GM23338 (cell line): ENCODE measurements around the gene ITGB2. TPM values are rescaled to one million over a fixed set of nuclear protein-coding genes. Genes with fewer than 3 reads are reported as not detected.

Source experiments
- ATAC-seq: fragments of 200-7000 bp; cut with Tn5 transposase; 3 replicates; pipeline ENCODE4 v1.9.1; 2020
- DNase-seq: peaks from one replicate; pipeline ENCODE4 v3.0.0-alpha.2; 2015; ENCODE audit warnings: low spot score
- H2AFZ ChIP-seq: fragments of 200-600 bp; sonication (generic); 2 replicates; pipeline ENCODE4 v1.8.0; 2016; ENCODE audit warnings: antibody characterized with exemption, mild to moderate bottlenecking, moderate library complexity
- H3F3A ChIP-seq: fragments of 200-600 bp; sonication (generic); replicated peaks from 2 replicates; pipeline ENCODE4 v1.8.0; 2017; ENCODE audit warnings: antibody characterized with exemption, mixed run types, low read depth
- H3K27ac ChIP-seq: fragments of 200-600 bp; sonication (generic); 2 replicates; pipeline ENCODE4 v1.6.1; 2016; ENCODE audit warnings: low read depth
- H3K27me3 ChIP-seq: fragments of 200-600 bp; sonication (generic); 2 replicates; pipeline ENCODE4 v1.8.0; 2016; ENCODE audit warnings: mild to moderate bottlenecking, mixed run types, moderate library complexity; ENCODE audit not compliant: insufficient read depth
- H3K36me3 ChIP-seq: fragments of 200-600 bp; sonication (generic); 2 replicates; pipeline ENCODE4 v1.8.0; 2016; ENCODE audit warnings: mild to moderate bottlenecking; ENCODE audit not compliant: insufficient read depth
- H3K4me1 ChIP-seq: fragments of 200-600 bp; sonication (generic); 2 replicates; pipeline ENCODE4 v1.8.0; 2016; ENCODE audit warnings: mild to moderate bottlenecking, moderate library complexity; ENCODE audit not compliant: insufficient read depth
- H3K4me2 ChIP-seq: fragments of 200-600 bp; sonication (generic); 2 replicates; pipeline ENCODE4 v1.7.1; 2017; ENCODE audit warnings: mixed run types
- H3K4me3 ChIP-seq: fragments of 200-600 bp; sonication (generic); 2 replicates; pipeline ENCODE4 v1.6.1; 2016; ENCODE audit warnings: mixed run types
- H3K79me2 ChIP-seq: fragments of 200-600 bp; sonication (generic); replicated peaks from 2 replicates; pipeline ENCODE4 v1.8.0; 2017; ENCODE audit warnings: mild to moderate bottlenecking; ENCODE audit not compliant: insufficient read depth
- H3K9me2 ChIP-seq: fragments of 200-600 bp; sonication (generic); 2 replicates; pipeline ENCODE4 v1.8.0; 2017; ENCODE audit not compliant: insufficient read depth
- H4K20me1 ChIP-seq: fragments of 200-600 bp; sonication (generic); replicated peaks from 2 replicates; pipeline ENCODE4 v1.8.0; 2017; ENCODE audit warnings: mild to moderate bottlenecking; ENCODE audit not compliant: insufficient read depth
- H3K27ac Mint-ChIP-seq: 2 replicates; pipeline ENCODE4 v1.8.0; 2020; ENCODE audit warnings: inconsistent platforms, mild to moderate bottlenecking, moderate library complexity, mixed read lengths
- H3K27me3 Mint-ChIP-seq: 3 replicates; pipeline ENCODE4 v1.8.0; 2022; ENCODE audit warnings: low read depth, mild to moderate bottlenecking, moderate library complexity, mixed read lengths, inconsistent platforms; ENCODE audit not compliant: insufficient read depth, poor library complexity
- H3K36me3 Mint-ChIP-seq: 3 replicates; pipeline ENCODE4 v1.8.0; 2021; ENCODE audit warnings: low read depth, mild to moderate bottlenecking, inconsistent platforms, moderate library complexity, mixed read lengths
- H3K4me1 Mint-ChIP-seq: 3 replicates; pipeline ENCODE4 v1.8.0; 2020; ENCODE audit warnings: mild to moderate bottlenecking, inconsistent platforms, mixed read lengths
- H3K4me3 Mint-ChIP-seq: 3 replicates; pipeline ENCODE4 v1.8.0; 2021; ENCODE audit warnings: moderate library complexity, mild to moderate bottlenecking, inconsistent platforms, mixed read lengths
- H3K9me3 Mint-ChIP-seq: 3 replicates; pipeline ENCODE4 v1.8.0; 2020; ENCODE audit warnings: moderate library complexity, mild to moderate bottlenecking, inconsistent platforms, mixed read lengths
- CREB1 ChIP-seq: fragments of 250-450 bp; sonication (Bioruptor Pico); IDR thresholded peaks from 2 replicates; pipeline ENCODE4 v1.5.0; 2020; ENCODE audit warnings: low read depth, mild to moderate bottlenecking, moderate library complexity
- CTCF ChIP-seq, 2 experiments: fragments of 200-600 bp in 1 of 2; sonication (generic) in 1 of 2; conservative IDR thresholded peaks; 2 replicates each; pipeline versions ENCODE4 v1.5.1 to v1.6.1; 2016 to 2017; ENCODE audit warnings: antibody characterized with exemption in 2 of 2, low read depth in 2 of 2, mild to moderate bottlenecking in 2 of 2, moderate library complexity in 1 of 2
- EZH2 ChIP-seq: fragments of 200-600 bp; sonication (generic); IDR thresholded peaks from one replicate; pipeline ENCODE4 v1.8.0; 2017; ENCODE audit warnings: antibody characterized with exemption, mild to moderate bottlenecking, low read depth; ENCODE audit not compliant: unreplicated experiment
- POLR2AphosphoS5 ChIP-seq: IDR thresholded peaks from 2 replicates; pipeline ENCODE4 v1.6.1; 2016; ENCODE audit warnings: antibody characterized with exemption, low read depth
- STAT1 ChIP-seq: IDR thresholded peaks from one replicate; pipeline ENCODE4 v1.6.1; 2016; ENCODE audit warnings: antibody characterized with exemption; ENCODE audit not compliant: unreplicated experiment
- ZNF462 ChIP-seq: fragments of 250-450 bp; sonication (Bioruptor Pico); IDR thresholded peaks from 2 replicates; pipeline ENCODE4 v1.5.0; 2020; ENCODE audit warnings: mild to moderate bottlenecking, moderate library complexity
- polyA plus RNA-seq: library from polyadenylated mRNA; unstranded; fragments of >200 nt; fragmentation: Nextera tagmentation; extraction: Ambion mirVana; gene quantifications from 2 replicates; pipeline ENCODE4 v1.2.1, GENCODE V29; 2016
- total RNA-seq: library from RNA; depleted of rRNA; stranded (reverse); fragments of >200 nt; shearing (Covaris generic); gene quantifications from 2 replicates; pipeline ENCODE4 v1.2.3, GENCODE V29; 2014

The ITGB2 gene
- total and polyA plus RNA-seq, 2 experiments from 2014 or later, result 0.44 to 0.63 TPM

DNA sequence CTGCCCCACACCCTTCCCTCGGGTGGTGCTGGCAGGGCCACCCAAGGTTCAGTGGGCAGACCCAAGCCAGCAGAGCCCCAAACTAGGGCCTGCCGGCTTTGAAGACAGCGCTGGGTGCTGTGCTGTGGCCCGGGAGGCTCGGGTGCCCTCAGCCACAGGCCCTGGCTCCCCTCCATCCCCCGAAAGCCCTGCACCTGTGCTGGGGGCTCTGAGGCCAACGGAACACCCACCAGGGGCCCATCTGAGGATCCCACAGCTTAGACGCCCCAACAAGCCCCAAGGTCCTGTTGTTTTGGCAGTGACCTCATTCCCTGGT lies 8.6 kb downstream of the ITGB2 start (continued):
- TF ChIP-seq ZNF462, result no peak
- TF ChIP-seq CREB1, result no peak
- no peak for TF ChIP-seq POLR2AphosphoS5

GRCh38 chr21:44911384-44912157 lies 9.1 kb downstream of the ITGB2 start:
- no peak overlapping the region for H3K27ac Mint-ChIP-seq
- DNase-seq (no peak), ATAC-seq (peak; percentile 18)
- H3K27me3 Mint-ChIP-seq, result peaks cover 37% of the 10 kb centered on the region
- H3K27ac ChIP-seq, result no peak overlapping the region
- TF ChIP-seq CTCF (conservative IDR thresholded peaks at IDR 0.05; ENCODE audit: low read depth in 2 of 2) (peak; percentile 35 to 59), STAT1 (no peak), POLR2AphosphoS5 (no peak), ZNF462 (no peak), EZH2 (no peak)
- H3K9me2 ChIP-seq, result no peaks in the 10 kb centered on the region
- no peak overlapping the region for H3K4me3 ChIP-seq
- H3K36me3 ChIP-seq, result no peaks in the 10 kb centered on the region
- no peaks in the 10 kb centered on the region for H3F3A ChIP-seq
- peaks cover 9% of the 10 kb centered on the region for H3K4me1 Mint-ChIP-seq
- H3K9me3 Mint-ChIP-seq, result no peaks in the 10 kb centered on the region
- H3K4me1 ChIP-seq, result no peaks in the 10 kb centered on the region
- no peak overlapping the region for H3K4me3 Mint-ChIP-seq
- H4K20me1 ChIP-seq, result no peaks in the 10 kb centered on the region
- no peak overlapping the region for H2AFZ ChIP-seq
- H3K79me2 ChIP-seq, result no peaks in the 10 kb centered on the region
- no peaks in the 10 kb centered on the region for H3K27me3 ChIP-seq
- no peak overlapping the region for H3K4me2 ChIP-seq
- H3K36me3 Mint-ChIP-seq, result no peaks in the 10 kb centered on the region
